T-cell (primary cell): ENCODE measurements around the gene CYP26A1. TPM values are rescaled to one million over a fixed set of nuclear protein-coding genes. Genes with fewer than 3 reads are reported as not detected.

ENCODE experiments used
- ATAC-seq, 4 experiments: fragments of 200-7000 bp in 3 of 4; fragments of 150-1000 bp in 1 of 4; cut with Tn5 transposase; replicated peaks in 1 of 4; 1 replicate in 3 of 4; 2 replicates in 1 of 4; pipeline ENCODE4 v1.10.0; 2021; ENCODE audit warnings: moderate library complexity in 3 of 4, mild to moderate bottlenecking in 2 of 4, moderate number of reproducible peaks in 1 of 4
- CTCF ChIA-PET, 2 donors: fragments of 300-600 bp; sonication (Branson Sonifier 250); formaldehyde crosslinking; loops; one replicate each; lab custom pipeline; 2022; ENCODE audit warnings: antibody characterized with exemption in 2 of 2; lab: Charles Lee
- POLR2A ChIA-PET, 2 donors: fragments of 300-600 bp; sonication (Branson Sonifier 250); formaldehyde crosslinking; loops; one replicate each; lab custom pipeline; 2022; ENCODE audit warnings: antibody characterized with exemption in 2 of 2; lab: Charles Lee
- DNase-seq, 35 experiments: peaks; one replicate each; pipeline versions ENCODE4 v3.0.0 to v3.0.0-alpha.2; 2013 to 2023
- H3K27ac ChIP-seq: one replicate; pipeline ENCODE4 v1.5.1; 2013; ENCODE audit warnings: low read length
- H3K27me3 ChIP-seq, 2 experiments: replicated peaks in 1 of 2; 1 replicate in 1 of 2; 2 replicates in 1 of 2; pipeline versions ENCODE4 v1.6.1 to v1.7.0; 2013; ENCODE audit warnings: low read length in 1 of 2, mixed read lengths in 1 of 2; ENCODE audit not compliant: control insufficient read depth in 2 of 2, insufficient read depth in 2 of 2; ENCODE audit errors: extremely low read depth in 1 of 2
- H3K36me3 ChIP-seq, 2 donors: 1 replicate in 1 of 2; 2 replicates in 1 of 2; pipeline versions ENCODE4 v1.6.1 to v1.7.0; 2013; ENCODE audit warnings: low read length in 1 of 2; ENCODE audit not compliant: control insufficient read depth in 2 of 2, insufficient read depth in 1 of 2; ENCODE audit errors: extremely low read depth in 1 of 2
- H3K4me1 ChIP-seq, 2 experiments: 1 replicate in 1 of 2; 2 replicates in 1 of 2; pipeline versions ENCODE4 v1.6.1 to v1.7.0; 2013; ENCODE audit warnings: low read length in 2 of 2, mixed read lengths in 1 of 2; ENCODE audit not compliant: insufficient read depth in 2 of 2, control insufficient read depth in 1 of 2; ENCODE audit errors: extremely low read depth in 1 of 2
- H3K4me3 ChIP-seq, 2 donors: 1 replicate in 1 of 2; 2 replicates in 1 of 2; pipeline versions ENCODE4 v1.5.1 to v1.7.0; 2013; ENCODE audit warnings: mild to moderate bottlenecking in 2 of 2, low read length in 1 of 2, moderate library complexity in 1 of 2; ENCODE audit not compliant: control insufficient read depth in 1 of 2; ENCODE audit errors: extremely low read depth in 1 of 2
- H3K9me3 ChIP-seq: 2 replicates; pipeline ENCODE4 v1.7.0; 2013
- H3K27ac Mint-ChIP-seq, 2 donors: one replicate each; pipeline ENCODE4 v1.8.0; 2020 to 2021; ENCODE audit warnings: mild to moderate bottlenecking in 2 of 2, mixed read lengths in 2 of 2
- H3K27me3 Mint-ChIP-seq, 2 donors: one replicate each; pipeline ENCODE4 v1.8.0; 2021 to 2022; ENCODE audit warnings: mixed read lengths in 2 of 2
- H3K36me3 Mint-ChIP-seq: one replicate; pipeline ENCODE4 v1.8.0; 2021; ENCODE audit warnings: mixed read lengths
- H3K4me1 Mint-ChIP-seq, 3 donors: one replicate each; pipeline ENCODE4 v1.8.0; 2020 to 2022; ENCODE audit warnings: mixed read lengths in 3 of 3, mild to moderate bottlenecking in 1 of 3
- H3K4me3 Mint-ChIP-seq, 3 donors: one replicate each; pipeline ENCODE4 v1.8.0; 2020 to 2022; ENCODE audit warnings: mild to moderate bottlenecking in 3 of 3, mixed read lengths in 3 of 3, moderate library complexity in 3 of 3
- H3K9me3 Mint-ChIP-seq, 3 donors: one replicate each; pipeline ENCODE4 v1.8.0; 2020 to 2022; ENCODE audit warnings: mixed read lengths in 3 of 3
- WGBS: methylation state at CpG from one replicate; pipeline ENCODE4 v1.1.5; 2013; ENCODE audit warnings: missing lambda C conversion rate; ENCODE audit not compliant: insufficient coverage; 5-methylcytosine and 5-hydroxymethylcytosine counted together
- total RNA-seq, 35 experiments: library from RNA in 6 of 35; stranded (reverse) in 6 of 35; fragments of 120-200 nt in 1 of 35; gene quantifications; one replicate each; pipeline versions ENCODE4 v1.2.1 to v1.2.4 and lab custom pipeline; 2013 to 2026

The CYP26A1 gene
- total RNA-seq, 5 donors from 2014 or later (not counting 1 experiment from before 2014, with no cell fraction given) = not detected

DNA sequence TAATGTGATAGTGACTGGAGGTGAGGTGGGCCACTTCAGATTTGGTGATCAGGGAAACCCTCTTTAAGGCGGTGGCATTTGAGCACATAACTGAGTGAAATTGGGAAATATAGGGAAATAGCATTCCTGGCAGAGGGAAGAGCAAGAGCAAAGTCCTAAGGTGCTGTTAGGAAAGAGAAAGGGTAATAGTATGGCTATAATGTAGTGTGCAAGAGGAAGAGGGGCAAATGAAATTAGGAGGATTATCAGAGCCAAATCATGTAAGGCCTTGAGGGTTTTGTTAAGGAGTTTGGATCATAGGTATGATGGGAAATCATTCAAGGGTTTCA, 40.9 kb upstream of the CYP26A1 start:
- Histone ChIP-seq H3K36me3 (no peaks in the 10 kb centered on the region), H3K27ac (no peak overlapping the region), H3K27me3 (no peaks in the 10 kb centered on the region), H3K9me3 (no peaks in the 10 kb centered on the region), H3K4me1 (no peaks in the 10 kb centered on the region), H3K4me3 (no peak overlapping the region)
- Mint-ChIP-seq H3K27ac (no peak overlapping the region), H3K36me3 (peaks cover 20% of the 10 kb centered on the region), H3K27me3 (no peaks in the 10 kb centered on the region), H3K9me3 (no peaks in the 10 kb centered on the region), H3K4me3 (no peak overlapping the region), H3K4me1 (no peaks in the 10 kb centered on the region)
- WGBS = 100% methylated on average over 1 of the region's 1 CpG
- DNase-seq = no peak
- POLR2A ChIA-PET = no interaction called here
- CTCF ChIA-PET = no interaction called here
- no peak for ATAC-seq

DNA sequence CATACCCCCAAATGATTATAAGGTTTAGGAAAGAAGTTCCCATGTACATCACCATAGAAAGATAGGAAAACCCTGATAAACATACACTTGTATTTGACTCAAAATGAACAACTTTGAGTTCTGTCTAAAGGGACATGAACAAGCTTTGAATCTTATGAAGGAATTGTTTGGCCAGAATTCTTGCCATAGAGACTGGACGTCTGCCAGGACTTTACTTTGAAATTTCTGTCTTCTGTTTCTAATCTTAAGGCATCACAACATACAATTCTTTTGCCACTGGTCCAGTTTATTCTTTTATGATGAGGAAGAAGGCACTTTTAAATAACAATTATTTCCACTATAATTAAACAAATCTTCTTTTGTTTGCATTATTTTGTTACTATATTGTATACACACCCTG, 39.3 kb upstream of the CYP26A1 start:
- Histone ChIP-seq H3K36me3 (no peaks in the 10 kb centered on the region), H3K4me3 (no peak overlapping the region), H3K27ac (no peak overlapping the region), H3K9me3 (no peaks in the 10 kb centered on the region), H3K27me3 (no peaks in the 10 kb centered on the region), H3K4me1 (no peaks in the 10 kb centered on the region)
- DNase-seq = no peak
- H3K36me3 Mint-ChIP-seq = peaks cover 9% of the 10 kb centered on the region
- no peak overlapping the region for H3K27ac Mint-ChIP-seq
- no peak for ATAC-seq
- POLR2A ChIA-PET = interaction anchor here in 1 of 2 donors (0.6 kb wide), 1 partner anchor 516 kb away, joined by 3 read pairs; no protein-coding TSS in a partner anchor
- H3K27me3 Mint-ChIP-seq = no peaks in the 10 kb centered on the region
- CTCF ChIA-PET = no interaction called here
- H3K4me3 Mint-ChIP-seq = no peak overlapping the region
- H3K4me1 Mint-ChIP-seq = no peaks in the 10 kb centered on the region
- WGBS = no CpG with 5 or more reads among the region's 1 CpG
- H3K9me3 Mint-ChIP-seq = no peaks in the 10 kb centered on the region

DNA sequence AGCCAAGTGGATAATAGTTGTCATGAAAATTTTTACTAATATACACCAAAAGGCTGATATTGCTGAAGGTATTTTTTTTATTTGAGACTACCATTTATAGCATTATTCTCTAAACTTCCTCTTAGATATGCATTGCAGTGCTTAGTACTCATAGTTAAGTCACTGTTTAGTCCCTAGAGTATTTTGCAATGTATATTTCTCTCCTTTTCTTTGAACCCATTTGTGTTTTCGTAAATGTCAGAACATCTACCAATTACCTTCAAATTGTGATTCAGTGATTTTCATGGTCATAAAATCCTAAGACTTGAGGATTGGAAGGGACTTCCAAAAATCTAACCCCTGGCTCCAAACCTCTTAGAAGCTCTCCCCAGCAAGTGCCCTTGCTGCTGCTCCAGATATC, 34.6 kb upstream of the CYP26A1 start:
- ATAC-seq (no peak), DNase-seq (no peak)
- H3K27ac ChIP-seq = no peak overlapping the region
- Mint-ChIP-seq H3K4me3 (no peak overlapping the region), H3K36me3 (peaks cover 28% of the 10 kb centered on the region), H3K4me1 (no peaks in the 10 kb centered on the region), H3K27ac (no peak overlapping the region), H3K9me3 (no peaks in the 10 kb centered on the region), H3K27me3 (no peaks in the 10 kb centered on the region)
- no peaks in the 10 kb centered on the region for H3K36me3 ChIP-seq
- no peaks in the 10 kb centered on the region for H3K4me1 ChIP-seq
- H3K9me3 ChIP-seq = no peaks in the 10 kb centered on the region
- H3K27me3 ChIP-seq = no peaks in the 10 kb centered on the region
- WGBS = no CpG with 5 or more reads among the region's 1 CpG
- ChIA-PET CTCF (interaction anchor here in 1 of 2 donors (0.6 kb wide), 1 partner anchor 27 kb away, joined by 3 read pairs; no protein-coding TSS in a partner anchor), POLR2A (no interaction called here)
- no peak overlapping the region for H3K4me3 ChIP-seq

DNA sequence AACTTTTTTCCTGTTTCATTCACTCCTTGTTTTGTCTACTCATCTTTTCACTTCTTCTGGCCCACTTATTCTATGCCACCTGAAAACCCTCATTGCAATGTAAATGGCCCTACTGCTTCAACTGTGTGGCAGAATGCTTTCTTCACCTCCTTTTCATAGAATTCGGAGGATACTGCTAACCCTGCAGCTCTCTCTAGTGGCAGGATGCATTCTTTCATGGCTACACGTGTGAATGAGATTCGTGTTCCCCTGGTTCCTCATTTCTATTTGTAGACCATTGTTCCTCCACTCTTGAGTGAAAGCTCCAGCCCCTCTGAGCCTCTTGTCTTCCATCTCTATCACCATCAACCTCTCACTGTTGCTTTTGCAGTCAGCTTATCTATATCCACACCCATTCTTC, 34.0 kb upstream of the CYP26A1 start:
- Mint-ChIP-seq H3K4me3 (no peak overlapping the region), H3K27me3 (no peaks in the 10 kb centered on the region), H3K36me3 (peaks cover 28% of the 10 kb centered on the region), H3K27ac (no peak overlapping the region), H3K9me3 (no peaks in the 10 kb centered on the region), H3K4me1 (no peaks in the 10 kb centered on the region)
- H3K27ac ChIP-seq = no peak overlapping the region
- no peaks in the 10 kb centered on the region for H3K4me1 ChIP-seq
- no peak for ATAC-seq
- DNase-seq = peak in 1 of 35 experiments; percentile 6
- H3K27me3 ChIP-seq = no peaks in the 10 kb centered on the region
- CTCF ChIA-PET = no interaction called here
- no peaks in the 10 kb centered on the region for H3K9me3 ChIP-seq
- H3K4me3 ChIP-seq = no peak overlapping the region
- POLR2A ChIA-PET = no interaction called here
- H3K36me3 ChIP-seq = no peaks in the 10 kb centered on the region
- WGBS = 32% methylated on average over 3 of the region's 3 CpGs

DNA sequence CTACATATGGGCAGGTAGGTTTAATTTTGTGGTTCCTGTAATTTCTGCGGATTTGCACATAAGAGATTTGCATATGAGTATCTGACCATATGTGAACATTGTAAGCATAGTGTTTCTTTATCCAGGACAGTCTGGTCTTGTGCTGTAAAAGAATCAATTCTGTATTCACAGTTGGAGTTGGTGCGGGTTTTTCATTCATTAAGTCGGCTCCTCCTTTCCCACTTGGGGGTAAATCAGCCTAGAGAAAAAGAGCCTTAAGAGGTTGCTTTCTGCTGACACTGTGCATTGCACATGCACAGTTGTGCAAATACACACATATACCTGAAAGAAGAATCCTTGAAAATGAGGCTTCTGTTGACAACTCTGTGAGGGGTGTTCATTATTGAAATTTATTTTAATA, 19.2 kb upstream of the CYP26A1 start:
- H3K36me3 ChIP-seq = peaks cover 0 to 3% of the 10 kb centered on the region in 2 donors
- peaks cover 0 to 3% of the 10 kb centered on the region in 2 experiments for H3K27me3 ChIP-seq
- H3K27me3 Mint-ChIP-seq = peaks cover 0 to 6% of the 10 kb centered on the region in 2 donors
- H3K4me1 ChIP-seq = no peaks in the 10 kb centered on the region
- no peak overlapping the region for H3K4me3 Mint-ChIP-seq
- WGBS = 100% methylated on average over 1 of the region's 3 CpGs
- no peak overlapping the region for H3K4me3 ChIP-seq
- H3K27ac ChIP-seq = no peak overlapping the region
- H3K9me3 ChIP-seq = no peaks in the 10 kb centered on the region
- ATAC-seq = no peak
- CTCF ChIA-PET = no interaction called here
- no peak overlapping the region for H3K27ac Mint-ChIP-seq
- POLR2A ChIA-PET = no interaction called here
- no peak for DNase-seq
- no peaks in the 10 kb centered on the region for H3K9me3 Mint-ChIP-seq
- peaks cover 35% of the 10 kb centered on the region for H3K36me3 Mint-ChIP-seq
- H3K4me1 Mint-ChIP-seq = peaks cover 0 to 1% (median 0%) of the 10 kb centered on the region in 3 donors

DNA sequence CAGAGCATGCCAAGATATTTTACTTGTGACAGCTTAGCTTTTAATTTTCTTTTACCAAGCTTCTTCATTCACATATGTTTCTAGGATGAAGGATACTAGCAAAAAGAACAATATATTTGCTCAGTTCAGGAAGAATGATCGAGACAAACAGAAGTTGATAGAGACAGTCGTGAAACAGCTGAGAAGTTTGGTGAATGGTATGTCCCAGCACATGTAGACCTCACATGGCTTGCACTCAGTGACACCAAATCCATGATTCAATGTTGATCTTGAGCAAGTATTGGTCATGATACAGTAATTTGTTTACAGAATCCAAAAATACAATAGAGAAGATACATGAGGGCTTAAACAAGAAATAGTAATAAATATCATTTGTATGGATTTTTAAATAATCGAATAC, 15.6 kb upstream of the CYP26A1 start:
- WGBS = no CpG with 5 or more reads among the region's 3 CpGs
- Mint-ChIP-seq H3K4me1 (peaks cover 20 to 24% (median 20%) of the 10 kb centered on the region in 3 donors), H3K36me3 (peaks cover 36% of the 10 kb centered on the region), H3K4me3 (no peak overlapping the region), H3K27ac (no peak overlapping the region), H3K9me3 (no peaks in the 10 kb centered on the region), H3K27me3 (peaks cover 4 to 22% of the 10 kb centered on the region in 2 donors)
- Histone ChIP-seq H3K4me3 (no peak overlapping the region), H3K4me1 (peaks cover 0 to 20% of the 10 kb centered on the region in 2 experiments), H3K9me3 (no peaks in the 10 kb centered on the region), H3K36me3 (peaks cover 0 to 3% of the 10 kb centered on the region in 2 donors), H3K27me3 (peaks cover 6 to 24% of the 10 kb centered on the region in 2 experiments), H3K27ac (no peak overlapping the region)
- CTCF ChIA-PET = interaction anchor here (0.6 to 1.5 kb wide), 2 partner anchors 73 to 295 kb away, joined by 3 to 4 read pairs; no protein-coding TSS in a partner anchor
- ATAC-seq (no peak), DNase-seq (no peak)
- POLR2A ChIA-PET = interaction anchor here in 1 of 2 donors (0.6 kb wide), 1 partner anchor 74 kb away, joined by 3 read pairs; no protein-coding TSS in a partner anchor
